ENCODE measurements around the gene ADAM8. TPM values are rescaled to one million over a fixed set of nuclear protein-coding genes. Genes with fewer than 3 reads are reported as not detected.
"Not testable (repeated sequence)": the region's sequence is repeated elsewhere in the genome, so short reads cannot be mapped to it uniquely, and the experiment has no call there.

Gene ADAM8
- total RNA-seq, 1 donor from 2014 or later: 6.2 TPM

DNA sequence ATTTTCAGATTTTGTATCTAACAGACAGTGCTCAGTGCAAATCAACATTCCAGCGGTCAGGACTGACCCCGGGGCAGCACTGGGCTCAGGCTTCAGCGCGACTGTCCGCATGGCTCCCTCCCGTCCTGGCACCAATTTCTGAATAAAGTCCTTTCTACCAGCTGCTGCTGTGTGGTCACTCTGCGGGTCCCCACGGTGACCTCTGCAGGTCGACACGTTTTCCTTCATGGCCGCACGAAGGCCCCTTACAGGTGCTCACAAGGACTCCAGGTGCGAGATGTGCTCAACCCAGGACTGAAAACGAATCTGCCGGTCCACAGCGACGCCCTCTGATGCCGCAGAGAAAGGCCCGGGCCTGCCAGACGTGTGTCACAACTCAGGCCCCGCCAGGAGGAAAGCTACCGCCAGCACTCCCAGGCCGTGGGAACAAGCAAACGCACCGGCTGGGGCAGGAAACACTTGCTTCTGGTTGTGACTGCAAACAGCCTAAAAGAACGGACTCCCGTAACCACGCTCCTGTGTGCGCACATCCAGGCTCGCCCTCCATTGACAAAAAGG, 50.3 kb downstream of the ADAM8 start:
- Mint-ChIP-seq H3K27ac (no peak overlapping the region), H3K4me3 (no peak overlapping the region), H3K4me1 (ENCODE audit: unreplicated experiment) (no peaks in the 10 kb centered on the region), H3K36me3 (no peaks in the 10 kb centered on the region), H3K9me3 (no peaks in the 10 kb centered on the region), H3K27me3 (peaks cover 53% of the 10 kb centered on the region)
- TF ChIP-seq, protein P1, sequence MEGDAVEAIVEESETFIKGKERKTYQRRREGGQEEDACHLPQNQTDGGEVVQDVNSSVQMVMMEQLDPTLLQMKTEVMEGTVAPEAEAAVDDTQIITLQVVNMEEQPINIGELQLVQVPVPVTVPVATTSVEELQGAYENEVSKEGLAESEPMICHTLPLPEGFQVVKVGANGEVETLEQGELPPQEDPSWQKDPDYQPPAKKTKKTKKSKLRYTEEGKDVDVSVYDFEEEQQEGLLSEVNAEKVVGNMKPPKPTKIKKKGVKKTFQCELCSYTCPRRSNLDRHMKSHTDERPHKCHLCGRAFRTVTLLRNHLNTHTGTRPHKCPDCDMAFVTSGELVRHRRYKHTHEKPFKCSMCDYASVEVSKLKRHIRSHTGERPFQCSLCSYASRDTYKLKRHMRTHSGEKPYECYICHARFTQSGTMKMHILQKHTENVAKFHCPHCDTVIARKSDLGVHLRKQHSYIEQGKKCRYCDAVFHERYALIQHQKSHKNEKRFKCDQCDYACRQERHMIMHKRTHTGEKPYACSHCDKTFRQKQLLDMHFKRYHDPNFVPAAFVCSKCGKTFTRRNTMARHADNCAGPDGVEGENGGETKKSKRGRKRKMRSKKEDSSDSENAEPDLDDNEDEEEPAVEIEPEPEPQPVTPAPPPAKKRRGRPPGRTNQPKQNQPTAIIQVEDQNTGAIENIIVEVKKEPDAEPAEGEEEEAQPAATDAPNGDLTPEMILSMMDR (conservative IDR thresholded peaks at IDR 0.05): no peak
- DNase-seq (ENCODE audit: extremely low spot score, unreplicated experiment): no peak

DNA sequence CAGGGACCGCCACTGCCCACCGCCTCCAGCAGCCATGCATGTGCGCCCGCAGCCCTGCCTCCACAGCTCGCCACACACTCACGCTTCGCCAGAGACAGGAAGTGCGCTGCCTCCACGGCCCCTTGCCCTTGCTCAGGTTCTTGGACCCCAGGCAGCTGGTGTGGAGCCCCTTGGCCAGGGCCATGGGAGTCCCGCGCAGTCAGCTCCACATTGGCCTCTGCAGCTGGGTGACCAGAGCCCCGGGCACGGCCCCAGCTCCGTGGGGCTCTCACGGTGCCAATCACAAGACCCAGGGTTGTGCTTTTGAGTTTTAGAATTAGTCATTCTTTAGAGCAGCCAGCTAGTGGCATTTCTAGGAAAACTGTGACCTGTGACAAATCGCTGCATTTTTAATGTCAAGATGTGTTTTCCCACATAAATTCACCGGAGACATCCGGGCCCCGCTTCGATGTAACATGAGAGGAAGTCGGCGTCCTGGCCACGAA, 50.9 kb downstream of the ADAM8 start:
- DNase-seq (ENCODE audit: extremely low spot score, unreplicated experiment): no peak
- TF ChIP-seq, protein P1 (conservative IDR thresholded peaks at IDR 0.05): no peak
- Mint-ChIP-seq H3K27me3 (peaks cover 56% of the 10 kb centered on the region), H3K27ac (no peak overlapping the region), H3K4me1 (ENCODE audit: unreplicated experiment) (no peaks in the 10 kb centered on the region), H3K4me3 (no peak overlapping the region), H3K36me3 (no peaks in the 10 kb centered on the region), H3K9me3 (no peaks in the 10 kb centered on the region)

DNA sequence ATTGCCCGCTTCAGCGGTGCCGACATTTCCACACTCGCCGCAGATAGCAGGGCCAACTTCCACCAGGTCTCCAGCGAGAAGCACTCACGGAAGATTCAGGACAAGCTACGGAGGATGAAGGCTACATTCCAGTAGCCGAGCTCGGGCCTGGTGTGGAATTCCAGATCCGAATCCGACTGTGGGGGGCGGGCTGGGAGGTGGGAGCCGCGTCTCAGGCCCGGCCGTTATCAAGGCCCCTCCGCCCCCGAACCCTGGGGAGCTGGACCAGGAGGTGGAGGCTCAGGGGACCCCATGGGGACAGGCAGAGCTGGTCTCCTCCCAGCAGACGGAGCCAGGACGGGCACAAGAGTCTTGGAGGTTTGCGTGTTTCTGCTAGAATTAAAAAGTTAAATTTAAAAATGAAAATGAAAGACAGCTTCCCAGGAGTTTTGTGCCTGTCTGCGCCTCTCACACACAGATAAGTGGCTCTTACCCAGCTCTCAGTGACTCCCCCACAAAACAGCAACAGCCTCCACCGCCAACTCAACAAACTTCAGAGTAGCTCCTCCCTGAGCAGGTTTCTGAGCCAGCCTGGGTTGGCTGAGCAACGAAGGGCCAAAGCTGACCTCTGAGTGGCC, 51.8 kb downstream of the ADAM8 start:
- no peaks in the 10 kb centered on the region for H3K4me1 Mint-ChIP-seq (ENCODE audit: unreplicated experiment)
- DNase-seq (ENCODE audit: extremely low spot score, unreplicated experiment): no peak
- H3K27ac Mint-ChIP-seq: no peak overlapping the region
- H3K4me3 Mint-ChIP-seq: no peak overlapping the region
- H3K9me3 Mint-ChIP-seq: no peaks in the 10 kb centered on the region
- TF ChIP-seq, protein P1 (conservative IDR thresholded peaks at IDR 0.05): no peak
- H3K27me3 Mint-ChIP-seq: peaks cover 57% of the 10 kb centered on the region
- no peaks in the 10 kb centered on the region for H3K36me3 Mint-ChIP-seq

DNA sequence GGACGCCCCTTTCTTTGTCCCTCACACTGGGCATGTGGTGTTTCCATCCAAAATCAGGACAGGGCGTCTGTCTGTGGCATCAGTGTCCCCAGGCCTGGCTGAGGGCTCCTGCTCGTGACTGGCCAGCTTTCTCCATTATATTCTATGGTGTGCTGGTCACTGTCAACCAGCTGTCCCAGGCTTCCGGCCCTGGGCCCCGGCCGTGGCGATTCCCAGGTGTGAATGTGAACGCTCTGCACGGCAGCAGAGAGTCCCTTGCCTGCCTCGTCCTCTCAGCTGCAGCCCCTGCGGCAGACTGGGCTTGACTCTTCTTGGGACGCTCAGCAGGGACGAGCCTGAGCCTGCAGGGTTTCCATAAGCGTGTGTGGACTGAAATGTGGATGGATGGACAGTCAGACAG, 52.6 kb downstream of the ADAM8 start:
- Mint-ChIP-seq H3K4me1 (ENCODE audit: unreplicated experiment) (no peaks in the 10 kb centered on the region), H3K27ac (no peak overlapping the region), H3K36me3 (no peaks in the 10 kb centered on the region), H3K4me3 (no peak overlapping the region), H3K9me3 (no peaks in the 10 kb centered on the region), H3K27me3 (peaks cover 57% of the 10 kb centered on the region)
- no peak for DNase-seq (ENCODE audit: extremely low spot score, unreplicated experiment)
- TF ChIP-seq, protein P1 (conservative IDR thresholded peaks at IDR 0.05): no peak

DNA sequence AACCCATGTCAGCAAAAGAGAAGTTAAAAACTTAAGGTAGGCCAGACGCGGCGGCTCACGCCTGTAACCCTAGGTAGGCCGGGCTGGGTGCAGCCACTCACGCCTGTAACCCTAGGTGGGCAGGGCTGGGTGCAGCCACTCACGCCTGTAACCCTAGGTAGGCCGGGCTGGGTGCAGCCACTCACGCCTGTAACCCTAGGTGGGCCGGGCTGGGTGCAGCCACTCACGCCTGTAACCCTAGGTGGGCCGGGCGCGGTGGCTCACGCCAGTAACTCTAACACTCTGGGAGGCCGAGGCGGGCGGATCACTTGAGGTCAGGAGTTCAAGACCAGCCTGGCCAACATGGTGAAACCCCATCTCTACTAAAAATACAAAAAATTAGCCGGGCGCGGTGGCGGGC, 54.9 kb downstream of the ADAM8 start:
- peaks cover 43% of the 10 kb centered on the region for H3K27me3 Mint-ChIP-seq
- not testable (repeated sequence) for H3K4me3 Mint-ChIP-seq; H3K36me3 Mint-ChIP-seq; H3K4me1 Mint-ChIP-seq (ENCODE audit: unreplicated experiment); DNase-seq (ENCODE audit: extremely low spot score, unreplicated experiment); H3K9me3 Mint-ChIP-seq; H3K27ac Mint-ChIP-seq

DNA sequence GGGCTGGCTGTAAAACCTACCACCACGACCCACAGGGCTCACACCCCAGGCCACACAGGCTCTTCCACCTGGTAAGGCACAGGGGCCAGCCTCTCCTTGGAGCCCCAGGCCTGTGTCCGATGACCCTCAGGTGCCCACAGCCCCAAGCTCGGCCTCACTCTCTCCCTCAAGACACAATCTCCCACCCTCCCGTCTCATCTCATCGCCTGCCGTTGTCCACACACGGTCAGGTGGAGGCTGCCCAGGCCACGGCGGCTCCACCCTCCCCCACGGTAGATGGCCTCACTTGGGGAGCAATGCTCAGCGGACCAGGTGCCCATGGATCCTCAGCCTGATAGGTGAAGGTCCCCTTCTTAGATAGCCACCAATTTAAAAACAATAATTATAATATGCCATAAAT, 55.3 kb downstream of the ADAM8 start:
- TF ChIP-seq, protein P1 (conservative IDR thresholded peaks at IDR 0.05): no peak
- H3K4me1 Mint-ChIP-seq (ENCODE audit: unreplicated experiment): no peaks in the 10 kb centered on the region
- no peak overlapping the region for H3K4me3 Mint-ChIP-seq
- H3K27ac Mint-ChIP-seq: no peak overlapping the region
- no peaks in the 10 kb centered on the region for H3K36me3 Mint-ChIP-seq
- peaks cover 41% of the 10 kb centered on the region for H3K27me3 Mint-ChIP-seq
- no peak for DNase-seq (ENCODE audit: extremely low spot score, unreplicated experiment)
- no peaks in the 10 kb centered on the region for H3K9me3 Mint-ChIP-seq
